HEK293 (cell line): ENCODE results near the gene C12orf57.
A peak's percentile ranks its signal among the peaks of the same experiment; 100 is the strongest.

Experiments used
- CTCF ChIP-seq: fragments of 450-650 bp; formaldehyde crosslinking; IDR thresholded peaks from 2 replicates; pipeline ENCODE4 v1.5.1; 2016; ENCODE audit warnings: missing biosample characterization, missing genetic modification characterization
- HOXD13 ChIP-seq: sonication (generic); formaldehyde crosslinking; IDR thresholded peaks from 2 replicates; pipeline ENCODE4 v1.8.0; 2022; ENCODE audit warnings: missing genetic modification reagents, borderline replicate concordance
- KLF16 ChIP-seq: fragments of 450-650 bp; formaldehyde crosslinking; IDR thresholded peaks from 2 replicates; pipeline ENCODE4 v1.5.1; 2017; ENCODE audit warnings: missing biosample characterization, missing genetic modification characterization
- MZF1 ChIP-seq: fragments of 450-650 bp; formaldehyde crosslinking; IDR thresholded peaks from 2 replicates; pipeline ENCODE4 v1.5.1; 2017; ENCODE audit warnings: missing biosample characterization, missing genetic modification characterization, borderline replicate concordance
- PRDM1 ChIP-seq: fragments of 450-650 bp; formaldehyde crosslinking; IDR thresholded peaks from 2 replicates; pipeline ENCODE4; 2016; ENCODE audit warnings: missing biosample characterization, missing genetic modification characterization
- PRDM6 ChIP-seq: fragments of 450-650 bp; formaldehyde crosslinking; IDR thresholded peaks from 2 replicates; pipeline ENCODE4 v1.5.1; 2017; ENCODE audit warnings: missing biosample characterization, missing genetic modification characterization
- SALL2 ChIP-seq: fragments of 450-650 bp; formaldehyde crosslinking; IDR thresholded peaks from 2 replicates; pipeline ENCODE4 v1.5.0; 2017; ENCODE audit warnings: missing biosample characterization, mild to moderate bottlenecking, missing genetic modification characterization, borderline replicate concordance
- SP2 ChIP-seq: fragments of 450-650 bp; formaldehyde crosslinking; IDR thresholded peaks from 2 replicates; pipeline ENCODE4 v1.5.1; 2016; ENCODE audit warnings: missing biosample characterization, missing genetic modification characterization
- ZBTB20 ChIP-seq: fragments of 450-650 bp; formaldehyde crosslinking; IDR thresholded peaks from 2 replicates; pipeline ENCODE4 v1.5.1; 2016; ENCODE audit warnings: missing biosample characterization, missing genetic modification characterization
- ZBTB26 ChIP-seq: fragments of 450-650 bp; formaldehyde crosslinking; optimal IDR thresholded peaks from 2 replicates; pipeline ENCODE3; 2016; ENCODE audit warnings: missing biosample characterization, mild to moderate bottlenecking, missing genetic modification characterization
- ZBTB44 ChIP-seq: fragments of 450-650 bp; IDR thresholded peaks from 2 replicates; pipeline ENCODE4 v1.5.1; 2018; ENCODE audit warnings: missing biosample characterization, mild to moderate bottlenecking, missing genetic modification characterization
- ZBTB7A ChIP-seq: fragments of 450-650 bp; formaldehyde crosslinking; IDR thresholded peaks from 2 replicates; pipeline ENCODE4 v1.5.1; 2016; ENCODE audit warnings: low read depth, missing biosample characterization, missing genetic modification characterization
- ZFHX2 ChIP-seq: fragments of 450-650 bp; formaldehyde crosslinking; conservative IDR thresholded peaks from 2 replicates; pipeline ENCODE4 v1.5.1; 2016; ENCODE audit warnings: missing biosample characterization, missing genetic modification characterization
- ZFP41 ChIP-seq: fragments of 450-650 bp; formaldehyde crosslinking; IDR thresholded peaks from 2 replicates; pipeline ENCODE4 v1.5.1; 2016; ENCODE audit warnings: missing biosample characterization, missing genetic modification characterization, borderline replicate concordance
- ZNF138 ChIP-seq: fragments of 450-650 bp; formaldehyde crosslinking; IDR thresholded peaks from 2 replicates; pipeline ENCODE4 v1.5.1; 2016; ENCODE audit warnings: missing biosample characterization, missing genetic modification characterization, borderline replicate concordance
- ZNF155 ChIP-seq: fragments of 450-650 bp; formaldehyde crosslinking; IDR thresholded peaks from 2 replicates; pipeline ENCODE4 v1.5.1; 2016; ENCODE audit warnings: missing biosample characterization, missing genetic modification characterization
- ZNF157 ChIP-seq: fragments of 450-650 bp; formaldehyde crosslinking; IDR thresholded peaks from 2 replicates; pipeline ENCODE4 v1.5.1; 2016; ENCODE audit warnings: missing biosample characterization, missing genetic modification characterization
- ZNF184 ChIP-seq: fragments of 450-650 bp; IDR thresholded peaks from 2 replicates; pipeline ENCODE4 v1.5.1; 2018; ENCODE audit warnings: missing biosample characterization, mild to moderate bottlenecking, missing genetic modification characterization
- ZNF23 ChIP-seq: fragments of 450-650 bp; formaldehyde crosslinking; IDR thresholded peaks from 2 replicates; pipeline ENCODE4 v1.5.1; 2016; ENCODE audit warnings: missing biosample characterization, missing genetic modification characterization, borderline replicate concordance
- ZNF24 ChIP-seq: fragments of 450-650 bp; formaldehyde crosslinking; IDR thresholded peaks from 2 replicates; pipeline ENCODE4 v1.5.1; 2016; ENCODE audit warnings: missing biosample characterization, missing genetic modification characterization
- ZNF510 ChIP-seq: fragments of 450-650 bp; formaldehyde crosslinking; IDR thresholded peaks from 2 replicates; pipeline ENCODE4 v1.5.1; 2018; ENCODE audit warnings: mild to moderate bottlenecking, missing genetic modification characterization, missing biosample characterization; ENCODE audit not compliant: insufficient replicate concordance
- ZNF521 ChIP-seq: fragments of 450-650 bp; formaldehyde crosslinking; IDR thresholded peaks from 2 replicates; pipeline ENCODE4 v1.5.1; 2017; ENCODE audit warnings: missing biosample characterization, mild to moderate bottlenecking, missing genetic modification characterization
- ZNF571 ChIP-seq: fragments of 450-650 bp; formaldehyde crosslinking; IDR thresholded peaks from 2 replicates; pipeline ENCODE4 v1.5.0; 2017; ENCODE audit warnings: missing biosample characterization, missing genetic modification characterization
- ZNF580 ChIP-seq: fragments of 450-650 bp; formaldehyde crosslinking; IDR thresholded peaks from 2 replicates; pipeline ENCODE4 v1.5.1; 2016; ENCODE audit warnings: missing biosample characterization, missing genetic modification characterization
- ZNF621 ChIP-seq: fragments of 450-650 bp; formaldehyde crosslinking; IDR thresholded peaks from 2 replicates; pipeline ENCODE4 v1.5.1; 2017; ENCODE audit warnings: missing biosample characterization, missing genetic modification characterization
- ZNF624 ChIP-seq: fragments of 450-650 bp; formaldehyde crosslinking; IDR thresholded peaks from 2 replicates; pipeline ENCODE4 v1.5.1; 2017; ENCODE audit warnings: missing biosample characterization, missing genetic modification characterization
- ZNF626 ChIP-seq: fragments of 450-650 bp; sonication (Bioruptor Pico); formaldehyde crosslinking; IDR thresholded peaks from 2 replicates; pipeline ENCODE4 v1.5.1; 2018; ENCODE audit warnings: missing biosample characterization, missing genetic modification characterization, inconsistent platforms
- ZNF629 ChIP-seq: fragments of 450-650 bp; formaldehyde crosslinking; IDR thresholded peaks from 2 replicates; pipeline ENCODE4 v1.5.1; 2017; ENCODE audit warnings: missing biosample characterization, missing genetic modification characterization
- ZNF660 ChIP-seq: fragments of 450-650 bp; IDR thresholded peaks from 2 replicates; pipeline ENCODE4 v1.5.1; 2018; ENCODE audit warnings: missing biosample characterization, mild to moderate bottlenecking, missing genetic modification characterization
- ZNF664 ChIP-seq: fragments of 450-650 bp; formaldehyde crosslinking; IDR thresholded peaks from 2 replicates; pipeline ENCODE4 v1.5.1; 2016; ENCODE audit warnings: missing biosample characterization, missing genetic modification characterization
- ZNF785 ChIP-seq: fragments of 450-650 bp; formaldehyde crosslinking; IDR thresholded peaks from 2 replicates; pipeline ENCODE4 v1.5.1; 2016; ENCODE audit warnings: missing biosample characterization, missing genetic modification characterization
- ZSCAN30 ChIP-seq: fragments of 450-650 bp; IDR thresholded peaks from 2 replicates; pipeline ENCODE4 v1.5.1; 2018; ENCODE audit warnings: missing biosample characterization, mild to moderate bottlenecking, missing genetic modification characterization, moderate library complexity
- ZSCAN4 ChIP-seq: fragments of 450-650 bp; formaldehyde crosslinking; IDR thresholded peaks from 2 replicates; pipeline ENCODE4 v1.5.1; 2017; ENCODE audit warnings: missing biosample characterization, missing genetic modification characterization

Gene C12orf57

GRCh38 chr12:6944381-6945186 is 762 bp downstream of the C12orf57 start (continued):
- TF ChIP-seq ZNF580 (tag by site-specific recombination) (no peak; the same call in 1 of the 2 replicates), ZBTB44 (tag by site-specific recombination) (peak; percentile 97), ZSCAN30 (peak; percentile 58; the same call in 1 of the 2 replicates), KLF16 (tag by site-specific recombination) (no peak), ZBTB7A (tag by site-specific recombination) (peak; percentile 84; the same call in 1 of the 2 replicates), ZFHX2 (peak; percentile 45), SALL2 (tag by site-specific recombination) (no peak), ZSCAN4 (tag by site-specific recombination) (no peak), ZNF157 (tag by site-specific recombination) (no peak), HOXD13 (CRISPR knock-in tag) (no peak), ZNF664 (tag by site-specific recombination) (no peak), ZNF626 (tag by site-specific recombination) (no peak), CTCF (peak; percentile 99), ZBTB26 (tag by site-specific recombination) (peak; percentile 69), ZNF621 (tag by site-specific recombination) (no peak), ZNF510 (tag by site-specific recombination) (no peak), ZNF521 (tag by site-specific recombination) (no peak), ZNF23 (tag by site-specific recombination) (no peak), ZNF24 (tag by site-specific recombination) (peak; percentile 84), PRDM6 (tag by site-specific recombination) (no peak), ZNF571 (tag by site-specific recombination) (no peak), MZF1 (tag by site-specific recombination) (no peak), ZNF138 (no peak), ZFP41 (tag by site-specific recombination) (no peak), ZBTB20 (tag by site-specific recombination) (peak; percentile 98), PRDM1 (tag by site-specific recombination) (no peak), ZNF629 (tag by site-specific recombination) (peak; percentile 83), ZNF184 (tag by site-specific recombination) (no peak), ZNF155 (tag by site-specific recombination) (no peak), ZNF785 (tag by site-specific recombination) (no peak), ZNF624 (tag by site-specific recombination) (no peak; the same call in 1 of the 2 replicates), ZNF660 (tag by site-specific recombination) (no peak; the same call in none of the 2 replicates), SP2 (tag by site-specific recombination) (peak; percentile 96)
